ENCODE data around the gene CTBP2.

DNA sequence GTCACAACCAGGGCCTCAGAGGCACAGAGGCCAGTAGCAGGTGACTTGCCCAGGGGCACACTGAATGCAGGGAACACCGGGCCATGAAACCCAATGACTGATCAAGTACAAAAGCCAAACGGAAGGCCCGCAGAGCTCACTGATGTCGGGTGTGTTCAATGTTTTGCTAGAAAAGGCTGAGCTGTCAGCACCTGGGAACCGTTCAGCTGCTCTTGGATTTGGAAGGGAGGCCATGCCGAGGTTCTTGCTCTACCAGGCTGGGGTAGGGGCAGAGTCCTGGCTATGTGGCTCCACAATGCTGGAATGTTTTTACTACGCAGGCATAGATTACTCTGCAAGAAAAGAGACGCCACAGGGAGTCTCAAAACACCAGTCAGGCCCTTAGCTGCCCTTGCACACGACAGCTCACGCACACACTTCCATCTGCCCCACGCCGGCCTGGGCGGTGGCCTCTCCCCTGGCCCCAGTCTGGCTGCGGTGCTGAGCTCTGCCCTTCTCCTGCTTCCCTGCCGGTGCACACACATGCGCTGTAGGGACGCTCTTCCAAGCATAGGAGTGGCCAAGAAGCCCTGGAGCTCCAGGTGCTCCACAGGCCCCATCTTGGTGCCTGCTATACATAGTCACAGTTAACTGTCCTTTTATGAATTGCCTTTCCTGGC lies 138.5 kb downstream of the CTBP2 start:
- TF ChIP-seq, protein P1, sequence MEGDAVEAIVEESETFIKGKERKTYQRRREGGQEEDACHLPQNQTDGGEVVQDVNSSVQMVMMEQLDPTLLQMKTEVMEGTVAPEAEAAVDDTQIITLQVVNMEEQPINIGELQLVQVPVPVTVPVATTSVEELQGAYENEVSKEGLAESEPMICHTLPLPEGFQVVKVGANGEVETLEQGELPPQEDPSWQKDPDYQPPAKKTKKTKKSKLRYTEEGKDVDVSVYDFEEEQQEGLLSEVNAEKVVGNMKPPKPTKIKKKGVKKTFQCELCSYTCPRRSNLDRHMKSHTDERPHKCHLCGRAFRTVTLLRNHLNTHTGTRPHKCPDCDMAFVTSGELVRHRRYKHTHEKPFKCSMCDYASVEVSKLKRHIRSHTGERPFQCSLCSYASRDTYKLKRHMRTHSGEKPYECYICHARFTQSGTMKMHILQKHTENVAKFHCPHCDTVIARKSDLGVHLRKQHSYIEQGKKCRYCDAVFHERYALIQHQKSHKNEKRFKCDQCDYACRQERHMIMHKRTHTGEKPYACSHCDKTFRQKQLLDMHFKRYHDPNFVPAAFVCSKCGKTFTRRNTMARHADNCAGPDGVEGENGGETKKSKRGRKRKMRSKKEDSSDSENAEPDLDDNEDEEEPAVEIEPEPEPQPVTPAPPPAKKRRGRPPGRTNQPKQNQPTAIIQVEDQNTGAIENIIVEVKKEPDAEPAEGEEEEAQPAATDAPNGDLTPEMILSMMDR (conservative IDR thresholded peaks at IDR 0.05; ENCODE audit: low read depth, low read length), result no peak
- TF ChIP-seq EZH2 (IDR thresholded peaks at IDR 0.05; ENCODE audit: borderline replicate concordance, low read depth, low read length, poor library complexity, severe bottlenecking), result no peak
